IPS-11a (cell line): Measurements from ENCODE around the gene PAIP2.
"Not testable (repeated sequence)": the region's sequence is repeated elsewhere in the genome, so short reads cannot be mapped to it uniquely, and the experiment has no call there.

Experiments used
- H3K4me3 ChIP-seq: one replicate; pipeline ENCODE4 v1.5.1; 2013; ENCODE audit warnings: low read depth, low read length, control low read depth

PAIP2 gene

DNA sequence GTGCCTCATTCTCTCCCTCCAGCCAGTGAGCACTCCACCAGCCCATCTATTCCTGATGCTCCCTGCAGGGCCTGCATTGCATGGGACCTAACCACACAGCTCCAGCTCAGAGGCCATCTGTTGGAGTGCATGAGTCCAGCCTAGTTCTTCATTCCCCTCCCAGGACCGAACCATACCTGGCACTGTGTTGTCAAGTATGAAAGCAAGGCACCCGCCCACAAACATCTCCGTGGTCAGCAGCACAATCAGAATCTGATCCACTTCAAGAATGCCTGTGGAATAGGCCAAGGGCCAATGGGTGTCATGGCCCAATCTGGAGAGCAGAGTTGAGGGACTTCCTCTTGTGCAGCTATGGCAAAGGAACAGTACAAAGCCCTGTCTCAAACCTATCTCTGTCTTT, 35.6 kb downstream of the PAIP2 start:
- H3K4me3 ChIP-seq: no peak overlapping the region

DNA sequence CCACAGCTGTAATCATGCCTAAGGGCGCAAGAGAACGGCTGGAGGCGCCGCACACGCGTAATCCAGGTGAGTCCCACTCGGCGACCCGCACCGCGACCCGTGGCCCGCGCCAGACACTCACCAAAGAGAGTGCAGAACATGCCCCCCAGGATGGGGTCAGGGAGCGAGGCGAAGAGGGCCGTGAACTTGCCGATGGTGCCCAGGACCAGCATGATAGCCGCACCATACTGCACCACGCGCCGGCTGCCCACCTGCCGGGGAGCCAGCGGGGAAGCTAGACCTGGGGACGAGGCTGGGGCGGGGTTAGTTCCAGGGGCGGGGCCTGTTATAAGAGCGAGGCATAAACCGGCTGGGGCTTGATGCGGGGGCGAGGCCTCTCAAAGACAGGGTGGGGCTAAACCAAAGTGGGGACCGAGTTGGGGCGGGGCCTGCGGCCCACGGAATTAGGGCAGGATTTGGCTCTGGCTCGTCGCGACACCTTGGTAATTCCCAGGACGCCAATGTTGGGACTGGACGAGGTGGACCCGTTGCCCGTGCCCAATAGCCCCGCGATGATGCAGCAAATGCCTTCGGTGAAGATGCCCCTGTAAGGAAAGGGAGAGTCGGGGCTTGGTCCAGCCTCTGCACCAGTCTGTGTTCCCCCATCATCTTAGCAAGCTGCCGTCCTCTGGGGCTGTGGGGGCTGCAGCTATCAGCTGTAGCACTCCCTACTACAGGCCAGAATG, 36.6 kb downstream of the PAIP2 start:
- H3K4me3 ChIP-seq: peak overlapping the region; percentile 14

DNA sequence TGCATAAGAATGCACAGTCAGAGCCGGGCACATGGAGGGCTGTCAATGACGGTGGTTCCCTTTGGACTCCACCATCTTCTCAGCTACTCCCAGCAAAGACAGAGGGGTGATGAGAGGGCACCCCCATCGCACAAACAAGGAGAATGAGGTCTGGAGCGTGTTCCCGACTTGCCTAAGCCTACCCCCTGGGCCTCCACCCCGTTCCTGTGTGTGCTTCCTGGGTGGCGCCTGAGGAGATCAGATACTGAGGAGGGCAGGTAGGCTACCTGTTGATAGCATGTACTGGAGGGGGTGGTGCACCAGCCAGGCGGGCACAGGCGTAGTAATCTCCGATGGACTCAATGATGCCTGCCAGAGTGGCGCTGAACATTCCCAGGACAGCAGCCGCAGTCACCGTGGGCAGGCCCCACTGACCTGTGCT, 37.3 kb downstream of the PAIP2 start:
- no peak overlapping the region for H3K4me3 ChIP-seq

DNA sequence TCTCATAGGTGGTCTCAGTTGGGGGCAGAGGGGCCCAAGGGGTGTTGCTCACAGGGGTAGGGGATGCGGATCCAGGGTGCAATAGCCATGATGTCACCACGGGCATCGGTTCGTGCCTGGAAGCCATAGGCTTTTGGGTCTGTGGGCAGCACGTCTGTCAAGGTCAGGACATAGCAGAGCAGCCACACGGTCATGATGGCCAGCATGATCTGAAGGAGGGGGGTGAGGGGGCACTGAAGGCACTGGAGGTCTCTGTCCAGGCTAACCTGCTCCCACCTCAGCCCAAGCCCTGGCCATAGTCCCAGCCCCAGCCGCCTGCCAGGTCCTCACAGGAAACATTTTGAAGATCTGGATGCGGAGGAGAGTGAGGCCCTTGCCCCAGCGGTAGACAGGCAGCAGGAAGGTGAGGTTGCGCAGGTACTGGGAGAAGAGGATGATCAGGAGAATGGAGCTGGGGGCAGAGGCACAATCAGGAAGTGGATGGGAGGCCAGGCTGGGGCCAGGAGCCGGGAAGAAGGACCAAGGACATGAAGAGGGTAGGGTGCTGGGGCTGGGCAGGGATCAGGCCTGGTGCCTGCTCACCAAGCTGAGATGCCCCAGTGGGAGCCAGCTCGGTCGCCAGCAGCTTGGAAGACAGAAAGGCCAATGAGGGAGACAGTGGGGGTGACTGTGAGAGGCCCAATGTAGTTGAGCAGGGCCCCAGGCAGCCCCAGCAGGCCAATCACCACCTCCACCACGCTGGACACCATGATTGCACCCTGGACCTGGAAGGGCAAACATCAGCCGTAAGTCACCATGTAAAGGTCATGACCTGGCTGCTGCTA, 38.2 kb downstream of the PAIP2 start:
- H3K4me3 ChIP-seq: no peak overlapping the region

DNA sequence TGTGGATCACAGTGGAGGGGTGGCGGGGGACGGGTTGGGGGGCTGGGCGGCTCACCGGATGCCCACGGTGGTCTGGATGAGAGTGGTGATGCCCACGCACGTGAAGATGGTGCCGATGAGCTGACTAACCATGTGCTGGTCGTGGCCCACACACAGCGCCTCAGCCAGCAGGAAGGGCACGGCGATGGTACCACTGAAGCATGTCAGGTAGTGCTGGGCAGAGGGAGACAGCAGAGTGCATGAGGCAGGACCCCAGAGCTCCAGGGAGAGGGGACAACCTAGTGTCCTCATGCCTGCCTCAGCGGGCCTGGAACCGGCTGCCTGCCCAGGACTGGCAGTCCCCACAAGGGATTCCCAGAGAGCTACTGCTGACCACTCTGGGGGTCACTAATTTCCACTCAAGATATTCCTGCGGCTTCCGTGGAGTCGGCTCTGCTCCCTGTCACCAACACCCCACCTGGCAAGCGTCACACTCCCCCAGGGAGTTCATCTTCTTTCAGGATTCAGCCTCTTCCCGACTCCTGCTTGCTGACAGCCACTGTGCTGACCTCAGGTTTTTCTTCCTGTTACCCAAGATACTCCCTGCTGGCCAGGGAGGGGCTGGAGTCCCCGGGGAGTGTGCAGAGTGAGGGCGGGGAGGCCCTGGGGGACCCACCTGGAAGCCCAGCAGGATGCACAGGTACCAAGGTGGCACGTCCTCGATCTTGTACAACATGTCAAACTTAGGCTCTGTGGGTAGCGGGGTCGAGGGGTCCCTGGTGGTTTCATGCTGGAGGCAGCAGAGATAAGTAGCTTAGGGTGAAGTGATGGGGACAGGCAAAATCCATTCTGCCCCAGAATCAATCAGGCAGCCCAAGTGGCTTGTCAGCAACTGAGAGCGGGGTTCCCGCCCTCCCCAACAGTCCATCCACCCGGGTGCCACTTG, 40.4 kb downstream of the PAIP2 start:
- no peak overlapping the region for H3K4me3 ChIP-seq

DNA sequence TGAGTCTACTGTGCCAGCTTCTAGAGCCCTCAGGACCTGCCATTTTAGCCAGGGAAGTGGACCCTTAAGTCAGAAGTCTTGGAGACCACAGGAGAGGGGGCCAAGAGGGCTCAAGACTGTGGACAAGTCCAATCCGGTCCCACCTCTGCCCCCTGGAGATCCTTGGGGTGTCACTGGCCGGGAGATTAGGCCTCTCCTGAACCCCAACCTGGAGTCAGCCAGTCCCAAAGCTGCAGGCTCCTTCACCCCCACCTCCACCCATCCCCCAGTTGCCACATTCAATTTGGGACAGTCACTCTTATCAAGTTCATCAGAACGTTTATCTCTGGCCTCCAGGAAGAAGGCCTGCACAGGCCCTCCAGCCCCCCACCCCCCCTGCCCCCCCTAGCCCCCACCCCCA, 41.2 kb downstream of the PAIP2 start:
- no peak overlapping the region for H3K4me3 ChIP-seq

DNA sequence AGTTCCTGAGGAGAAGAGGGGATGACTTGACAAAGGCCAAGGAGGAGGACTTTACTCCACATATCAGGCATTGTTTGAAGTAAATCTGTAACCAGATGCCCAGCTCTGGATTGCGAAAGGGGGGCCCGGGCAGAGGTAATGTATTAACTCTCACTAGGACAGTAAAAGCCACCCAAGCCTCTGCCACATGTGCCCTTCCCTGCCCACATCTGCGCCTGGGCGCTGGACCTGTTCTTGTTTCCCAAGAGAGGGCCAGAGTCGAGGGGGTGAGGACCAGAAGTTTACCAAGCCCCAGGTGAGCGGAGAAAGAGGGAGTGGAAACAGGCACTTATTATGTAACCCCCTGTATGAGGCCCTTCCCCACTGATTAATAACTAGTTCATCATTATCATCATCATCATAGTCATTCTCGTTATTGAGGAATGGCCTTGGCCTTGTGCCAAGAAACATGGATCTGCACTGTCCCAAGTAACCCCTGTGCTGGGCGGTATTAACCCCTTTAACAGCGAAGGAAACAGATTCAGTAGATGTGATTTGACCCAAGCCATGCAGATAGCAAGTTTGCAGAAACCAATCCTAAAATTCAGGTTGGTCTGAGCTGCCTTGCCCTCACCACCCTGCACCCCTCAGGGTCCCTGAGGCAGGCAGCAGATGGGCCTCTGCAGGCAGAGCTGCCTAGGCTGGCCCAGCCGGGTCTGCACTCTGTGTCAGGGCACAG, 41.8 kb downstream of the PAIP2 start, which contains the start of gene SLC23A1:
Gene SLC23A1, minus strand, starts transcription at position 23 of the 718 bp plus-strand sequence. CDS start 44 bp downstream, outside the sequence.
- H3K4me3 ChIP-seq: no peak within 1 kb of the TSS

DNA sequence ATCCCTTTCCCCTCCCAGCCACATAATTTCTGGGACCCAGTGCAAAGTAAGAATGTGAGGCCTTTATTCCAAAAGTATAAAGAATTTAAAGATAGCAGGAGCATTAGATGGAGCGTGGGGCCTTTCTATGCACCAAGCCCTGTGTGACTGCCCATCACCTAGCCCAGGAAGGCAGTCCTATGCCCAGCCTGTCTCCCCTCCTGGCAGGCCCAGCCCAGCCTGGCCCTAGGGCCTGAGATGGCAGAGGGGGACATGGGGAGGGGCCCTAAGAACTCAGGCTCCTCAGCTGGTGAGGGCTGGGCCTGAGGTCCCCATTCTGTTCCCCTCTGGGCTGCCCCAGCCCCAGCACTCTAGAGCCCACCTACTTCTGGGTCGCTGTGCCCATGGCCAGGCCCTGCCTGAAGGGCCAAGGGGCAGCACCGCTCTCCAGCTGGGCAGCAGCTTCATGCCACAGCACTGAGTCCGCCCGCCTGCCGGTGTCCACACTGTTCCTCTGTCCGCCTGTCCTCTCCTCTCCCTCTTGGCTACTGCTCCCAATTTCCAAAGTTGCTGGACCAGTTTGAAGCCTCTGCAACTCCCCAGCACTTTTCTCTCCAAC, 42.4 kb downstream of the PAIP2 start:
- H3K4me3 ChIP-seq: no peak overlapping the region

DNA sequence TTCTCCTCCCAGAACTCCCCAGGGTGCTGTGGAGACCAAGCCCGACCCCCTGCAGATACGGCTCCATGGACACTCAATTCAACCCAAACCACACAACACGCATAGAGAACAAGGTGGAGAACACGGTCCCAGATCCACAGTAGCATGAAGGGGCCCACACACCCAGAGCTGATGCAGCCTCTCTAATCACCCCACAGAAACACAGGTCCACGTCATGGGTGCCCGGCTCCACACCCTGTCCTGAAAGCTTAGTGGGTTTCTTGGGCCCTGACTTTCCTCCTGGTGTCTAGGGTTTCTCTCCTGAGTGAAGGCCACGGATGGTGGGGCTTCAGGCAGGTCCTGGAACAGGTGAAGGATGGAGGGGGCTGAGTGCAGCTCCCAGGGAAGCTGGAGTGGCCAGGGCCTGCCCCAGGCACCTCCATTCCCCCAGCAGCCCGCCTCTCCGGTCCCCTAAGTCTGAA, 43.0 kb downstream of the PAIP2 start:
- H3K4me3 ChIP-seq: no peak overlapping the region

DNA sequence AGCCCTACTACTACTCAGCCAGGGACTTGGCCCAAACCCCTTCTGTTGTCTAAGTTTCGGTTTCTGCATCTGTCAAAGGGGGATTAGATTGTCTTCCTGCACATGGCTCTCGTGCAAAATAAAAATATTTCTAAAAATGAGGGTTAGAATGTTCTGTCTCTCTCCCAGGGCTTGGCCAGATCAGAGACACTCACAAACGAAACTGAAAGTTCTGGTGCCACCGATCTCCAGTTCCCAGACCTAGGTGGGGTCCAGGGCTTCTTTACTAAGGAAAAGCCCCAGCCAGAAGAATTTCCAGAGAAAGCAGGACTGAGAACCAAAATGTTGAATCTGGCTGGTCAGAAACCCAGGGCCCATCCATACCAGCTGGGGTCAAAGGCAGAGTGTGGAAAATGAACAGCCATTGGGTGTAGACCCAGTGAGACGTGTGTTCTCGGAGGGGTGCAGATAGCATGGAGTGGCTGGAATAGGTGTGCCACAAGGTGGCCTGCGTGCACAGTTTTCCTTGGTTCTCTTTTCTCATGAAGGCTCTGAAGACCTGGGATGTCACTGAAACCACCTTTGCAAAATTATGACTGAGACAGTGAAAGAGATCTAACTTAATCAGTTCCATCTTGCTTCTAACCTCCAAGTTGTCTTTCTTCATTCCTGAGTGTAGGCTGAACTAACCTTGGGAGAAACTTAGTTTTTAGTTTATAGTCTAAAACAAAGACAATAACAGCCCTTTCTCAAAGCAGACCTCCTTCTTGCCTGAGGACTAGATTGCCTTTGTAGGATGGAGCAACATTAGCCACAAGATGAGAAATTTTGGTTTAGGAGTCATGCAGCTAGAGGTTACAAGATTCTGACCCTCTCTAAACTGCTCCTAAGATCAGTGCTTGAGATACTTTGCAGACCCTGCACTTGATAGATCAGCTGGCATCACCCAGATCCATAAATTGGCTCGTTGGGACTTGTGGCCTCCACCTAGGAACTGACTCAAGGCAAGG, 43.7 kb downstream of the PAIP2 start:
- no peak overlapping the region for H3K4me3 ChIP-seq

DNA sequence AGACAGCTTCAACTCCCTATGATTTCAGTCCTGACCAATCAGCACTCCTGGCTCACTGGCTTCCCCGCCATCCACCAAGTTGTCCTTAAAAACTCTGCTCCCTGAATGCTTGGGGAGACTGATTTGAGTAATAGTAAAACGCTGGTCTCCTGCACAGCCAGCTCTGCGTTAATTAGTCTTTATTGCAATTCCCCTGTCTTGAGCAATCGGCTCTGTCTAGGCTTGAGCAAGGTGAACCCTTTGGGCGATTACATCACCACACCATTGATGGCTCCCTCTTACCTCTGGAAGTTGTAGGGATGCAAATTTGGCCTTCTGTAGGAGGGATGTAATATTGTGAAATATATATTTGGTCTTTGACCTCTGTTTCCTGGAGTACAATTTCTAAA, 44.4 kb downstream of the PAIP2 start:
- no peak overlapping the region for H3K4me3 ChIP-seq

DNA sequence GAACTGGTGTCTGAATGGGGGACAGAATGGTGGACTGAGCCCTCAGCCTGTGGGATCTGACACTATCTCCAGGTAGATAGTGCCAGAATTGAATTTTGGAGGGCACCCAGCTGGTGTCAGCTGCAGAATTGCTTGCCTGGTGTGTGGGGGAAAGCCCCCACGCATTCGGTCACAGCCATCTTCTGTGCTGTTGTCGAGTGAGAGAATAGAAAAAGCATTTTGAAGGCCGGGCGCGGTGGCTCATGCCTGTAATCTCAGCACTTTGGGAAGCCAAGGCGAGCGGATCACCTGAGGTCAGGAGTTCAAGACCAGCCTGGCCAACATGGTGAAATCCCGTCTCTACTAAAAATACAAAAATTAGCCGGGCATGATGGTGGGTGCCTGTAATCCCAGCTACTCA, 45.3 kb downstream of the PAIP2 start:
- not testable (repeated sequence) for H3K4me3 ChIP-seq

DNA sequence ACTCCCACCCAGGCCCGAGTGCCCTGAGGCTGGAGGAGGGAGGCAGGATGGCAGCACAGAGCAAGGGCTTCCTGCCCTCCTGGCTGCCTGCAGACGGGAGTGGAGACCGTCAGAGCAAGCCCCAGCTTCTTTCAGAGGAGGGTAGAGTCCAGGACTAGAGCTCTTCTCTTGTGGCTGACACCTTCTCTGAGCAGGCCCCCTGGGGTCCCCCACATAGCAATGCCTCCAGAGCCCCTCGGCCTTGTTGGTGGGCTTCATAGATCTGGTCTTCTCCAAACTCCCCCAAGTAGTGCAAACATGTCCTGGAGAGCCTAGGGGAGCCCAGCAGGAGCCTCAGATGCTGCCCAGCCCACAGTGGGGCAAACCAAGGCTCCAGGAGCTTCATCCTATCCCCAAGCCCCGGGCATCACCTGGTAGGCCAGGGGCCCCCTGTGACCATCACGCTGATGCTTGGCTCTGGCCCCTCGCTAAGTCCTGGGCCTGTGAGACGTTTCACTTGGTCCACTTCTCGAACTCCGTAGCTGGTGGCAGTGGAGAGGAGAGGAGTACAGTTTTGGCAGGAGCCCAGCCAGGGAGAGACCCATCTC, 46.0 kb downstream of the PAIP2 start:
- H3K4me3 ChIP-seq: no peak overlapping the region

DNA sequence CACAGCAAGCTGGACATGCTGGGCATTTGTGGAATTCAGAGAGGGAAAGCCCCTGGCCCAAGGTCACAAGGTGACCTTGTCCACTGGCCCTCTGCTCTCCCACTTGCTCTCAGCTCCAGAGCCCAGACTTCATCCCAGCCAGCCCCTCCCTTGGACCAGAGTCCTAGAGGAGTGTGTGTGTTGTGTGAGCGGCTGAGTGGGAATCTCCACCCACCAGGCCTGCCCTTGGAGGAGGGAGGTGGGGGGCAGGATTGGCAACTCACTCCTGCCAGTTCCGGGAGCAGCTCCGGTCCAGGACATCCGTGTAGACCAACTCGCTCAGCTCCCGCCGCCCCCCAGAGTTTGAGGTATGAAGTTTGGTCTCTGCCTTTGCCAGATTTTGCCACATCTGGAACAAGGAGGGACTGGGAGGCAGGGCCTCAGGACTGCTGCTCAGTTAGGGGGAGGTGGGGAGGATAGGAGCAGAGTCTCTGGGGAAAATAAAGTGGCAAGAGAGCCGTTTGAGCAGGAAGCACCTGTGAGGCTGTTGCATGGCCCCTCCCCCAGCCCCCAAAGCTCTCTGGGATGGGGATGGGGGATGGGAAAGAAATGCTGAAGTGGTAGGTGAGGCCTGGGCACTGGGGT, 46.7 kb downstream of the PAIP2 start:
- no peak overlapping the region for H3K4me3 ChIP-seq

DNA sequence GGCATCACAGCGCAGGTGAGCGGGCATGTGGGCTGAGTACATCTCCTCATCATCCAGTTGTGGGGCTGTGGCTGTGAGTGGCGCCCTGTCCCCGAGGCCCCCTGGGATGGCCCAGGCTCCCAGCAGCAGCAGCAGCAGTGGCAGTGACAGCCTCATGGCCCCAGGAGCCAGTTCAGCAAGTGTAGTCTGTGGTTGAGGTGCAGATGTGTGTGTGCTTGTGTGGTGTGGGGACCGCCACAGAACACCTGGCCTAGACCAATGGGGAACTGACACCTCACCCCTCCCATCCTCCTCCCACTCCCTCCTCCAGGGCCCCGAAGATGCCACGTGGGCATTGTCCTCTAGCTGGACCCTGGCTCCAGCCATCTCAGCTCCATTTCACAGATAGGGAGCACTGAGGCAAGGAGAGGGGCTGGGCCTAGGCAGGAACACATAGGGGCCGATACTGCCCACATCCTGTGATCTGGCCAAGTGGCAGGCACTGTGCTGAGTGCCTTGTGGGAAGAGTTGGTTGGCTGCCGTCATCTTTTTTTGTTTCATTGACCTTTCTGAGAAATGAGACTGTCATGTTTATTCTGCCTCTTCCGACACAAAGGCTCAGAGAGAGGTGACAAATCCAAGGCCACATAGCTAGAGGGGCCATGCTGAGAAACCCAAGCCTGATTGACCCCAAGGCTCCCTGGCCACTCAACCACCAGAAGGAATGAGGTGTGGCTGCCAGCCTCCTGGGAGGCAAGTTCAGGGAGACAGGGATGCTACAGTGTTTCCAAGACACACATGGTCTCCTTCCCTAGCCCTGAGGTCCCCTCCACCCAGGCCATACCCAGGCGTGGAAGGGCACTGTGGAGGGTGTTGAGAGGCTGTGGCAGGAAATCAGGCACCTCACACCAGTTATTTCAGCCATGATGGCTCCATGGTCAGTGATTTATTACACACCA, 48.3 kb downstream of the PAIP2 start, which contains the start of gene MZB1:
Gene MZB1, minus strand, starts transcription at position 213 of the 938 bp plus-strand sequence. Its CDS starts 57 bp downstream, at position 156.
- no peak within 1 kb of the TSS for H3K4me3 ChIP-seq

DNA sequence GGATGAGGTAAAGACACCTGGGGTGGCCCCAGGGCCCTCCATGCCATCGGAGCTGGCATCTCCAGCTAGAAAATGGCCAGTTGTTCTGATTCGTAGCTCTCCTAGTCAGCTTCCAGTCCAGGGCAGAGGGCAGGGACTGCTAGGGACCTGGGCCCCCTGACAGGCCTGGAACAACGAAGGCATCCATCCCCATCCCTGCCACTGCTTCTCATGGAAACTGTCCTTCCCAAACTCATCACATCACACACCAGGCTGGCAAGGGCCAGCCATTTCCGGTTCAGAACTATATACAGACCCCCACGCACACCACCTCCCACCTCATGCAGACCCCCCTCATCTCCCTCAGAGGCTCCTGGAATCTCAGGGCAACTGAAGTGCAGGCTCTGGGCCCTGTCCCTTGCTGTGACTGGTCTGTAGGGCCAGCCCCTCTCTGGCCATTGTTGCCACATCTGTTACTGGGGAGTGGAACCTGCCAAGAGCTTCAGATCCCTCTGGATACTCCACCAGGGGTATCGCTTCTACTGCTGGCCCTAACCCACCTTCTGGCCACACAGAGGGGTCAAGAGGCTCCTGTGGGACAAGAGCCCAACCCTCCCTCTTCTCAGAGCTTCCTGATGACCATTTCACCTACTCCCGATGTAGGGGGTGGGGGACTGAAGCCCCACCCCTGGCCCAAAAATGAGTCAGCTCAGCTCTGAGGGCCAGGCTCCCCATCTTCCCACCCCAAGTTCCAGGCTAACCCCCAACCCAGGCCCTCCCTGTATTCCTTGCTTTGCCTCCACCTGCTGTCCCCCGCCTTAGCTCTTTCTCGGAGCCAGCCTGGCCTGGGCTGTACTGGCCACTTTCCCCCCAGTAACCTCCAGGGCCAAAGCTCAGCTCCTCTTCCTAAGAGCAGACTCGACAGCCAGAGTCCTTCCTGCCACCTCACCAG, 49.2 kb downstream of the PAIP2 start:
- H3K4me3 ChIP-seq: no peak overlapping the region
